ENCODE results near the gene GPC2. TPM values are rescaled to one million over a fixed set of nuclear protein-coding genes. Genes with fewer than 3 reads are reported as not detected.

GPC2 gene
- total RNA-seq, 1 experiment from 2014 or later: 5.0 TPM

GRCh38 chr7:100209493-100209892 lies 32.3 kb upstream of the GPC2 start:
- H3K27me3 Mint-ChIP-seq (ENCODE audit: insufficient read depth, unreplicated experiment): peaks cover 8% of the 10 kb centered on the region

GRCh38 chr7:100208911-100209408 lies 31.8 kb upstream of the GPC2 start:
- peaks cover 7% of the 10 kb centered on the region for H3K36me3 Mint-ChIP-seq (ENCODE audit: insufficient read depth, unreplicated experiment)
- H3K27me3 ChIP-seq (replicated peaks; ENCODE audit: control insufficient read depth, insufficient read depth, low read length): no peaks in the 10 kb centered on the region
- no peaks in the 10 kb centered on the region for H3K9me3 ChIP-seq
- H3K27ac Mint-ChIP-seq (ENCODE audit: unreplicated experiment): no peak overlapping the region
- BruUV-seq (replicated peaks): no TSS peak
- no peak for TF ChIP-seq CTCF (IDR thresholded peaks at IDR 0.05; ENCODE audit: insufficient read depth in 1 of 2, low read depth in 1 of 2, low read length in 1 of 2, severe bottlenecking in 1 of 2, unreplicated experiment in 1 of 2)
- CTCF ChIA-PET: no interaction called here
- no peak overlapping the region for H3K4me3 Mint-ChIP-seq (ENCODE audit: unreplicated experiment)
- H3K4me1 ChIP-seq: 0 out of 2 replicates have a peak, but pooled peaks cover 5% of the 10 kb centered on the region
- intact Hi-C loops (cut with micrococcal nuclease; ENCODE audit: unreplicated experiment): no loop called here
- no peaks in the 10 kb centered on the region for H3K4me1 Mint-ChIP-seq (ENCODE audit: low read depth, unreplicated experiment)
- no peak for DNase-seq
- no peaks in the 10 kb centered on the region for H3K9me3 Mint-ChIP-seq (ENCODE audit: unreplicated experiment)
- peaks cover 8% of the 10 kb centered on the region for H3K27me3 Mint-ChIP-seq (ENCODE audit: insufficient read depth, unreplicated experiment)
- H3K36me3 ChIP-seq (ENCODE audit: control insufficient read depth, insufficient read depth, low read length): no peaks in the 10 kb centered on the region
- POLR2A ChIA-PET: no interaction called here
- H3K4me3 ChIP-seq (ENCODE audit: low read depth, low read length): no peak overlapping the region

More at GRCh38 chr7:100209493-100209892, 32.3 kb upstream of the GPC2 start:
- H3K27ac Mint-ChIP-seq (ENCODE audit: unreplicated experiment): no peak overlapping the region
- no peaks in the 10 kb centered on the region for H3K9me3 Mint-ChIP-seq (ENCODE audit: unreplicated experiment)
- 0 out of 2 replicates have a peak, but pooled peaks cover 5% of the 10 kb centered on the region for H3K4me1 ChIP-seq
- peaks cover 7% of the 10 kb centered on the region for H3K36me3 Mint-ChIP-seq (ENCODE audit: insufficient read depth, unreplicated experiment)
- POLR2A ChIA-PET: no interaction called here
- CTCF ChIA-PET: no interaction called here
- no peak for DNase-seq
- no peaks in the 10 kb centered on the region for H3K36me3 ChIP-seq (ENCODE audit: control insufficient read depth, insufficient read depth, low read length)
- H3K9me3 ChIP-seq: no peaks in the 10 kb centered on the region
- H3K4me3 Mint-ChIP-seq (ENCODE audit: unreplicated experiment): no peak overlapping the region
- BruUV-seq (replicated peaks): no TSS peak
- no peak overlapping the region for H3K4me3 ChIP-seq (ENCODE audit: low read depth, low read length)
- no peaks in the 10 kb centered on the region for H3K4me1 Mint-ChIP-seq (ENCODE audit: low read depth, unreplicated experiment)
- no peaks in the 10 kb centered on the region for H3K27me3 ChIP-seq (replicated peaks; ENCODE audit: control insufficient read depth, insufficient read depth, low read length)
- TF ChIP-seq CTCF (IDR thresholded peaks at IDR 0.05; ENCODE audit: insufficient read depth in 1 of 2, low read depth in 1 of 2, low read length in 1 of 2, severe bottlenecking in 1 of 2, unreplicated experiment in 1 of 2): no peak
- intact Hi-C loops (cut with micrococcal nuclease; ENCODE audit: unreplicated experiment): no loop called here

- no peak overlapping the region for H3K4me3 ChIP-seq (ENCODE audit: low read depth, low read length)
- intact Hi-C loops (cut with micrococcal nuclease; ENCODE audit: unreplicated experiment): no loop called here
- CTCF ChIA-PET: no interaction called here
- Mint-ChIP-seq H3K4me3 (ENCODE audit: unreplicated experiment) (no peak overlapping the region), H3K27ac (ENCODE audit: unreplicated experiment) (no peak overlapping the region), H3K9me3 (ENCODE audit: unreplicated experiment) (no peaks in the 10 kb centered on the region), H3K27me3 (ENCODE audit: insufficient read depth, unreplicated experiment) (no peaks in the 10 kb centered on the region), H3K36me3 (ENCODE audit: insufficient read depth, unreplicated experiment) (no peaks in the 10 kb centered on the region), H3K4me1 (ENCODE audit: low read depth, unreplicated experiment) (peaks cover 18% of the 10 kb centered on the region)
- H3K27me3 ChIP-seq (replicated peaks; ENCODE audit: control insufficient read depth, insufficient read depth, low read length): no peaks in the 10 kb centered on the region
- no peak for TF ChIP-seq CTCF (IDR thresholded peaks at IDR 0.05; ENCODE audit: insufficient read depth in 1 of 2, low read depth in 1 of 2, low read length in 1 of 2, severe bottlenecking in 1 of 2, unreplicated experiment in 1 of 2)
- peaks cover 15% of the 10 kb centered on the region for H3K4me1 ChIP-seq
- H3K9me3 ChIP-seq: no peaks in the 10 kb centered on the region
- POLR2A ChIA-PET: no interaction called here
- BruUV-seq (replicated peaks): no TSS peak
- no peak for DNase-seq
- no peaks in the 10 kb centered on the region for H3K36me3 ChIP-seq (ENCODE audit: control insufficient read depth, insufficient read depth, low read length)
Observed at GRCh38 chr7:100204454-100204853, 27.3 kb upstream of the GPC2 start.

All from Caco-2 (cell line).